Activated naive CD4-positive, alpha-beta T cell (primary cell): ENCODE results near the gene MYOF.
"Not testable (repeated sequence)": the region's sequence is repeated elsewhere in the genome, so short reads cannot be mapped to it uniquely, and the experiment has no call there.

Experiments
- DNase-seq, 4 experiments: peaks; one replicate each; lab custom pipeline; 2025; lab: John Stamatoyannopoulos, UW

The MYOF gene

DNA sequence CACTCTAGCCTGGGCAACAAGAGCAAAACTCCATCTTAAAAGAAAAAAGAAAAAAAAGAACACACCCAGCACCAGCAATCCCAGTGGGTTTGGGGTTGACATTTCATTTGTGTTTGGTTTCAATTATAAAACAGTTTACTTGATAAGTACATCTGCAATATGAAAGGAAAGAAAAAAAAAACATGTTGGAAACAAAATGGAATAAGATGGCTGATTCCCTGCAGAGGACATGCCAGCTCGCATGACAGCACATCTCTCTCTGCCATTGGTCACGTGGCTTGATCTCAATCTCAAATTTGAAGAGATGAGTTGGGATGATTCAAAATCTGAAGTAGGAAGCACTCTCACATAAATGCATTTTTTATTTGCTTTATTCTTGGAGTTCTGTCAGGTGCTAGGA lies 28.0 kb downstream of the MYOF start:
- no peak for DNase-seq

DNA sequence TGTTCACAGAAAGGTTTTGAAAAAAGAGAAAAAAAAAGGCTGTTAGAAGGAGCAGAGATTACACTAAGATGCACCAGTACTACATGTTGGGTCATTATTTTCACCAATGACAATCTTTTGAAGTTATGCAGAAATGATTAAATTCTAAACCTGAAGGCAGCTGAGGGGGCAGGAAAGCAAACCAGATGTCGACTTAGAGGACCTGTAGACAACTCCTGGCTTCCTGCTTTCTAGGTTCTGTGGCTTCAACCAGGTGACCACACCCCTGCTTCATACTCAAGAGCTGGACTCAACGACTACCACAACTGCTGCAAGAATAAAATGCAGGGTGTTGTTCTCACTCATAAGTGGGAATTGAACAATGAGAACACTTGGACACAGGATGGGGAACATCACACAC lies 30.0 kb downstream of the MYOF start:
- no peak for DNase-seq

DNA sequence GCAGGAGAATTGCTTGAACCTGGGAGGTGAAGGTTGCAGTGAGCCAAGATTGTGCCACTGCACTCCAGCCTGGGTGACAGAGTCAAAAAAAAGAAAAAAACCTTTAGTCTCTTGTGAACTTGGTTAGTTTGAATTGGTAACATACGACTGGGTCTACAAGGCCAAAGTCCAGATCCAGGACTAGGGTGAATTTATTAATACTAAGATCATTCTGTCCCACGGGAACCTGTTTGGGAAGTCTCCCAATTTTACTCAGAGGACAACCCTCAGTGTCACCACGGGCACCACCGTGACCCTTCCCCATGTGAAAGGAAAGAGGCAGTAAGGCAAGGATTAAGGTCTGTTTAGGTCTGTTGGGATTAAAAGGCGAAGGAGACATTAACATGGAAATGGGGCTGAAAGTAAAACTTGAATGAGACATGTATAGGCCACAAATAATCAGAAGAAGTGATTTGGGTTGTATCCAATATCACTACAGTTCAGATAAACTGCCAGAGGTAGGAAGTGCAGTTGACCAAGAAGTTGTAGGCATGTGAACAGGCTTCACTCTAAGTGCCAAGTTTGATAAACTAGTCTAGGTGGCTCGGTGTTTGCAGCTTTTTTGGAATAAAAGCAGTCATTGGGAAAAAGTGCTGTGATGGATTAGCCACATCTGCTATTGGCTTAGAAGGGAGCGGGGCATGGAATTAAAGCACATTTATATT lies 30.7 kb downstream of the MYOF start:
- no peak for DNase-seq

DNA sequence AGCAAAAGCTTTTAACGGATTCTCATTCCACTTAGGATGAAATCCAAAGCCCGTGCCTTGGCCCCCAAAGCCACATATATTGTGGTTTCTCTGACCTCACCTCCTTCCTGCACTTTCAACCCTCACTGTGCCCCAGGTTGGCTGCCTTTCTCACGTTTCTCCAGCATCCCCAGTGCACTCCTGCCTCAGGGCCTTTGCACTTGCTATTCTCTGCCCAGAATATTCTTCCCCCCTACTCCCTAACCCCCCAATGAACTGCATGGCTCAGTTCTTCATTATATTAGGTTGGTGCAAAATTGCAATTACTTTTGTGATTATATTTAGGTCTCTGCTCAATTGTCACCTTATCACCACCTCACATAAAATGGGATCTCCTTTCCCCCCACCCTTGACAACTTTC lies 34.2 kb downstream of the MYOF start:
- DNase-seq = no peak

DNA sequence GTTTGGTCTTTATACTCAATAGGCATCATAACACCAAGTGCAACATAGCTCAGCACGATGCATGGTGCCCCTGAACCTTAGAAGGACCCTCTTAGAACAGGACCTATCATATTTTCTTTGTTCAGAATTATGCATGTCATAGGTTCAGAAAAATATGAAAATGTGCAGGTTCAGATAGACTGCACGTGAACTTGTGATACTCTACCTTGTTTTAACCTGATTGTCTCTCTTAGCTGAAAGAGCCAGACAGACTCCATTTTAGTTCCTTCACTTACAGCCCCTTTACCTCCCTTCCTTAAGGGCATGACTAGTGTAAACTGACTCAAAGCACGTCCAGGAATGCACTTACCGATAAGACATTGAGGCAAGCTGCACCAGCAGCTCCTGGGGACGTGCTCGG lies 35.1 kb downstream of the MYOF start:
- no peak for DNase-seq

DNA sequence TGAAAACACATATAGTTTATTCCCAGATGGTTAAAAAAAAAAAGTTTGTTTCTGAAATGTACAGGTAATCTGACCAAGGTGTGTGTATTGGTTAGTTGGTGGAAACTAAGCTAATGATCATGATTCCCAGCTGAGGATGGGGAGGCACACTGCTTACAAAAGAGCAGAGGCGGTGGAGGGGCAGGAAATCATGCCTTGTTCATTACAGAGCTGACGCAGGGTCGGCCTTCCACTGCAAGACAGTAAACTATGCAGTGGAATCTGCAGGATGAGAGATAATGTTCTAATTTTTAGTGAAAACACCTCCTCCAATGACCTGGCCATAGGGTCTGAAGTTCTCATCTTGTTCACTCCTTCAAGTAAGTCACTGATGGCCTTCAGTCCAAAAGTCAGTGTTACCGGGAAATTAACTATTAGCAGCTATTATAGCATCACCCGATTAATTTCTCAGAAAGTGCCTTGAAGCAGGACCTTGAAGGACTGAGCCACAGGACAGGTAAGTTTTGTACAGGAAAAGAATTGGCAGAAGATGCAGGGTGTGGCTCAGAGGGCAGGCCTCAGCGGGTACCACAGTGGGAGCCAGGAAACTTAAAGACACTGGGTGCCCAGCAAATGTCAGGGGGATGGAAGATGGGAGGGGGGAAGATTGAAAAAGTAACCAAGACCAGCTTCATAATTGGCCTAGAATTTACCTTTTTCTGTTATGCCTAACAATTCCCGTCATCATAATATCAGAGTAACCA lies 36.0 kb downstream of the MYOF start:
- DNase-seq = no peak

DNA sequence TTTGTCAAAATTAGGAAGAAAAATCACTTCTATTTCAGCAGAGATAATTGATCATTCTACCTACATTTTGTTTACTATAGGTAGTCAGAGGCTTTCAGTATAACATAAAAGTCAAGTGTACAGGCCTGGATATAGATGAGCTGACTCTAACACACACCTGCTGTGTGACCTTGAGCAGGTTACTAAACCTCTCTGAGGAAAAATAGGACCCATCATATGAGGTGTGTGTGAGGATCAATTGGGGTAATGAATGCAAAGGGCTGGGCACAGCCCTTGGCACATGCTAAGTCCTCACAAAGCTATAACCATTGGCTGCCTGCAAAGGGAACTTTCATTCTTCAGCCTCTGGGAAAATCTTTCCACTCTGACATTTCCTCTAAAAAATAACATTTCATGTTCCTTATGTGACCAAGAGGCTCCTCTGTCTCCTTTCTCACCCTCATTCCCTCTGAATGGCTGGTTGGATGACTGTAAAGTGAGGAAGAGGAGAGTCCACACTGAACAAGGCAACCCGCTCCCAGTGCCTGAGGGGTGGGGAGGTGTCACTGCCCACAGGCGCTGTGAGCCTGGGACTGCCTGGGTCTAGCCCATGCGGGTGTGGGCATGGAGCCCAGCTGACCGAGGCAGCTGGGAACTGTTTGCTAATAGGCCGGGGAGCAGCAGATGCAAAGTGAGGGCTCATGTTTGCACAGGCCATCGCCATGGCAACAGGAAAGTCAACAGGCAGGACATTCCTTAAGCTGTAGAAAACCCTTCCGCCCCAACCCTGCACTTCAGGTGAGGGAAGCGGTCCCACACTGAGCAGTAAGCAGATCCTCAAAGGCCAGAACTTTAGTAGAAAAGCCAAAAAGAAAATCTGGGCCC lies 36.8 kb downstream of the MYOF start:
- DNase-seq = no peak

DNA sequence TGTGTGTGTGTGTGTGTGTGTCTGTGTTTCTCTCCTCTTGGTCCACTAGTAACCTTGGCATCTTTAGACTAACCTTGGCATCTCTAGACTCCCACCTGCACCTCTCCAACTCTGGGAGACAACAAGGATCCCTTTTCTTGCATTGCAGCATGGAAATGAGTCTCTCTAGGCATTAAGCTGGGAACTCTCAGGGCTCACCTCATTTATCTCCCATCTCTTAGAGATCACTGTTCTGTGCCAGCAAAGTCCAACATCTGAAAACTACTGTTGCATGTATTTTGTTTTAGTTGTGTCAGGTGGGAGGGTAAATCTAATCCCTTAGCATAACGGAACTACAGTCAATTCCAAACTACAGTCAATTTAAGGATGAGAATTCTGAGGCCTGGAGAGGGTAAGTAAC lies 38.7 kb downstream of the MYOF start:
- DNase-seq = no peak

DNA sequence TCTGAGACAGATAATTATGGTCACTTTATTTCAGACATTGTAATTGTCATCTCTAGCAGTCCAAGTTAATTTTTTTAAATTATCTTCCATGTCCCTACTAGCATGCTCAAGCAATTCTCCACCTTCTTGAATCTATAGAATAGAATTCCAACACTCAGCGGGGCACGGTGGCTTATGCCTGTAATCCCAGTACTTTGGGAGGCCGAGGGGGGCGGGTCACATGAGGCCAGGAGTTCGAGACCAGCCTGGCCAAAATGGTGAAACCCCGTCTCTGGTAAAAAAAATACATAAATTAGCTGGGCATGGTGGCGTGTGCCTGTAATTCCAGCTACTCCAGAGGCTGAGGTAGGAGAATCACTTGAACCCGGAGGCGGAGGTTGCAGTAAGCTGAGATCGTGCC lies 39.4 kb downstream of the MYOF start:
- DNase-seq = not testable (repeated sequence)

DNA sequence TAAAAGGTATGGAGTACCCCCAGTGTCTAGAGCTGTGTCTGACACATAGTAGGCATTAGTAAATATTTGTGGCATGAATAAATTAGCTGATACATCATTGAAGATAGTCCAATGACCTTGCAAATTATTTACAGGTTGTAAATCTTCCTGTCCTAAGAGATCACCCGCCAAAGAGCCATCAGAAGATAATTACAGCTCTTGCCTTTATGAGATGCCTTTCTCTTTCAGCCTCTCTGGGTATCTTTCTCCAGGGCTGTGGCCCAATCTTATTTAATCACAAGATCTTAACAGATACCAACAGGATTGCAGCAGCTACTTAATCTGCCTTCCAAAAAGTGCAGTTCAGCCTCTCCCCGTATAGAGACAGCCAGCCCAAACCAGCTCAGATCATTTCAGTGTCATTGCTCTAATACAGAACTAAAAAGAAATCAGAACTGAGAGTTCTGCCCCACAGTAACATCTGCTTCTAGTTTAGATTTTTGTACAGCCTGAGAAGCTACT lies 41.5 kb downstream of the MYOF start:
- DNase-seq = no peak

DNA sequence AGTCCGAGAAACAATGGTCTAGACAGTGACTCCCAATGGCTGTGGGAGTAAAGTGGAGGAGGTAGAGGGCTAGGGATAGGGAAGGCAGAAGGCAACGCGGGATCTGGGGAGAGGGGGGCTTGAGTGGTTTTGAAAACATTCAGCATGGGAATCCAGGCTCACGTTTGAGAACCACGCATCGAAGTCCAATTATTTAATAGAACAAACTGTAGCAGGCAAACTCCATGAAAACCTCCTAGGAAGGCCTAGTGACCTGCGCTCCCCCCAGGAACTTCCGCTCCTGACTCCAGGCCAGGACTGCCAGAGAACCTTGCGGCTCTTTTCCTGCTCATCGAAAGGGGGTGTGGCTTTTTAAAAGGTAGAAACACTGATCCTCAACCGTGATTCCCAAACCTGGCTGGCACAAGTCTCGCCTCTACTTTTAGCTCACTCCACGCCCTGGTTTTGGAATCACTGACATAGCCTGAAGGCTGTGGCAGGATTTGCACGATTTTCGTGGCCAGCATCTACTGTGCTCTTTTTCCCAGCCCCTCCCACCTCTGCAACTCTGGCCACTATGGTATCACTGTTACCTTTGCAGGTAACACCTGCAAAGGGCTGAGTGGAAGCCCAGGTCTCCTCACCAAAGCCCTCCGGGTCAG lies 43.4 kb downstream of the MYOF start:
- no peak for DNase-seq

DNA sequence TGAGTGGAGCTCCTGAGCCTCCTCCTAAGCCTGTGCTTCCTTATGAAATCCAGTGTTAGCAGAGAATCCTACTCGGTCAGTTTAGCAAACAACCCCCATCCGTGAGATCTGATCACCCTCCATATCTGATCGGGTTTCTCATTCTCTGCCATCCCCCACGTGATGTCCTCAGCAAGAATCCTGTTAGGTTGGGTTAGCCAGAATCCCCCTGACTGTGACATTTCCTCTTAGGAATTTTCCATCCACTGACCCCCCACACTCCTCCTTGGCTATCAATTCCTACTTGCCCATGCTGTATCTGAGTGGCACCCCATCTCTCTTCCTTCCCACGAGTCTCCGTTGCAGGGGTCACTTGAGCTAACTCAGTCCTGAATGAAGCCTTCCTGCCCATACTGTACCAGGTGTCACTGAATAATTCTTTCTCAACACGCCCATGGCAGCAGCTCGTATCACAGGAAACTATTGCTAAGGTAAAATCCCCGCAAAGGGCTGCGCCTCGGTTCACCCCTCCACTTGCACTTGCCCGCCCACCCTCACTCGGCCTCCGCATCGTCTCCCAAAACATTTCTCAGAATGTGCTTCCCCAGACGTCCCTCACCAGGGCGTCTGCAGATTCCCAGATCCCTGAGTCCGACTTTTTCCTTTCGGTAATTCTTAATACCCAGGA lies 44.1 kb downstream of the MYOF start:
- no peak for DNase-seq

DNA sequence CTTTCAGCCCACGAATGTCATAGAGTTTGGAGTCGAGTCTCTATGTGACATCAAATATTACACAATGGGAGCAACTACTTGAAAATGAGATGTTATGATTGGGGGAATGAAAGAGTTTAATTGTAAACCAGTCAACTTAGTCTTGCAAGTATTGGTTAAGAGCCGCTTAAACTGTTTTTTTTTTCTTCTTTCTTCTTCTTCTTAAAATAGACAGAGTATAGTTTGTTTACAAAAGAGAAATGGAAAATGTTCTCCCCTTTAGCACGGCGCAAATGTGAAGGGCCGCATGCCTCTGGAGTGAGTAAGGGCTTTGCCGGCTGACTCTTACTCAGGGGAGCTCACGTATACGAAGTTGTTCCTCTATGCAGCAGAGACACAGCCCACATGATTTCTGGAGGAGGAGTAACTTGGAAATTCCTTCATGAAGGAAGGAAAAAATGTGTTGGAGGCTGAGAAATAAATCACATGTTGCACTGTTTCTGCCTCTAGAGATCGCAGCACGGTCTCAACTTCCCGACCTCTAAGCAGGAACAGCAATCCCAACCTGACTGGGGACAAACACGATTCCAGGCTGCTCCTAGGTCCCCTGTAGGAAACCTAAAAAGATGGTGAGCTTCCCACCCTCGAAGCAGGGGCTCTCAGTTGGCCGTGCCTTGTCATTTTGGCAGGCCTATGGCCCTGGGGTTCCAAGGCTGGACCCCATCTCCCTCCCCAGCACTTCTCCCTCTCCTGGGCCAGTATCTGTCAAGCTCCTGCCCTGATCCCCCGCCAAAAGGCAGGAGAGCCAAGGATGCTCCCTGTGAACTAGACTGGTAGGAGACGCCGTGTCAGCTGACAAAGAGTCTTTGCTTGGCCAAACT lies 44.8 kb downstream of the MYOF start:
- DNase-seq = no peak

DNA sequence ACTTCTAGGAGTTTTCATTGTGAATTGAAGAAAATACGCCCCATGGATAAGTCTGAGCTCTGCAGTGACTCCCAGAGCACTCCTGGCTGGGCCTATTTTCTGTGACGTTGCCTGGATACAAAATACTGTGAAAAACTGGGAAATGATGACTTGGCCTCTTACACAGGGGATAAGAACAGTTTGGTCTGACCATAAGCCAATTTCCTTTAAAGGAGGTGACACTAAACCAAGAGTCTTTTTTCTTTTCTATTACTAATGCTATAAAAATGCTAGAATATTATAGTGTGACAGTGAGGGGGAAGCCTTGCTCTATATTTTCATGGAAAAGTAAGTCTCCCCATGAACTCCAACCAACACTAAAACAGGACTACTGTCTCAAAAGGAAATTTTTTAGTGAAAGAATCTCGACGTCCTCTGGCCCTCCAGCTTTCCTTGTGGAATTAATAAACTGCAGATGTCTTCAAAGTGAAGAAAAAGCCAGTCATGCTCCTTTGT lies 45.5 kb downstream of the MYOF start:
- DNase-seq = no peak

DNA sequence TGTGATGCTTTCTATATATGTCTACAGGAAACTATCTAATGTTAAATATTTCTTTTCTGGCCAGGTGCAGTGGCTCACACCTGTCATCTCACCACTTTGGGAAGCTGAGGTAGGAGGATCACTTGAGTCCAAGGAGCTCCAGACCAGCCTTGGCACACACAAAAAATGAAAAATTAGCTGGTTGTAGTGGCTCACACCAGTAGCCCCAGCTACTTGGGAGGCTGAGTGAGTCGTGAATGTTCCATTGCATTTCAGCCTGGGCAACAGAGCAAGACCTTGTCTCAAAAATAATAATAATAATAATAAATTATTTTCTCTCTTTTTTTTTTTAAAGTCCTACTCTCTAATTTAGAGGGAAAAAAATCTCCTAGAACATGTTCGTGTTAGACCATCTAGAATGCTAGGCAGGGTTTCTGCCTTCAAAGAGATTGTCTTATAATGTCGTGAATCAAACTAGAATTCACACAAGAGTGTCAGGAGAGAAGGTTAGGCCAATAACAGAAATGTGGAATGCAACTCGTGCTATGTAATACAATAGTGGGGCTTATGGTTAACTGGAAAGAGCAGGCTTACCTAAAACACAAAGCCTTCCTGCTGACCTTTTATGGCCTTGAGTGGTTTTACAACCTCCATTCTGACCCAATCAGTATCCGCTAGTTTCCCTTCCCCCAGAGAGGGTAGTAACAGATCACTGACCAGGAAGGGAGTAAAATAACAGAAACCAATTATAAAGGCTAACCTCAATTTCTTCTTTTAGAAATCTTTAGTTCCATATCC lies 46.3 kb downstream of the MYOF start:
- no peak for DNase-seq

DNA sequence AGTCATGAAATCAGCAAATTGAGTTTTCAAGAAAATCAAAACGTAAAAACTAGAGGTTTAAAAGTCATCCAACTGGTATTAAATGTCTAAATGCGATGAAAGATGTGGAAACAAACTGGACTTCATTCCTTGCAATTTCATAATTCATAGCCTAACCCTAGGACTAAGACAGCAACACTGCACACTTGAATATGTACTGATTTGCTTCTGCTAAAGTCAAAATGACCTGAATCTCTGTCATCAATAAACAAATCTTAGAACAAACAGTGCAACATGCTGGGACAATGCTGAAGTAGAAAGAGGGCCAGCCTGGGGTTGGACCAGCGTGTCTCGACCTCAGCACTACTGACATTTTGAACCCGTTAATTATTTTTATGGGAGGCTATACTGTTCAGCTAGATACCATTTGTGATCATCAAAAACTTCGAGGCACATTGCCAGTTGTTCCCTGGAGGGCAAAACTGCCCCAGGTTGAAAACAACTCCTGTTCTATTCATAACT lies 47.1 kb downstream of the MYOF start:
- no peak for DNase-seq

DNA sequence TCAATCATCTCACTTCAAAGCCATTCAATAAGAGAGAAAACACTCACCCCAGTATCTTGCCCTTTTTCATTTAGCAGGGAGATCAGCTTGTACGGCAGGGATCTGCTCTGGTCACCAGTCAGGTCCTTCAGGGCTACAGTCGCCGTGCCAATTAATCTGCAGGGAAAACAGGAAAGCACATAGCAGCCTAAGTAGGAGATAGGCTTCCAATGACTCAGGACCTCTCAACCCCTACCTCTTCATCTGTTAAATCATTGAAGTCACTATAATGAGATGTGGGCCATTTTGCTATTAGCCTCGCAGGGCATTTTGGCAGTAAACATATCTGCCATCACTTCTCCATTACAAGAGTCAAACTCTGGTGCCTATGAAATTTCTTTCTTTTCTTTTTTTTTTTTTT lies 50.8 kb downstream of the MYOF start:
- no peak for DNase-seq

DNA sequence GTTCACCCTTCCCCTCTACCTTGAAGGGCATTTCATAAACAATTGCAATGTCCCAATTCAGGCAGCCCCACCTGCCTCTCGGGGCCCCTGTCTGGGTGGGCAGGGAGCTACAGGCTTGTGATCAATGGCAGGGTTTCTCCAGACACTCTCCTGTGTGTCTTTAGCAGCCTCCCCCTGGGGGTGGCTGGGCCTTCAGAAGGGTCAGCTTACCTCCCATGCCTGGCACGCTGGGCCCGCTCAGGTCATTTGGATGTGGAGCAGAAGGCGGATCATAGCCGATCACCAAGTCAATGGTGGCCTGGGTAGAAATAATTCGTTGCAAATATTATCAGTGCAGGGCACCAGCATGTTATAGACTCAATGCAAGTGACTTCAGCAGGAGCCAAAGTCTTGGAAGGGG lies 56.3 kb downstream of the MYOF start:
- no peak for DNase-seq

DNA sequence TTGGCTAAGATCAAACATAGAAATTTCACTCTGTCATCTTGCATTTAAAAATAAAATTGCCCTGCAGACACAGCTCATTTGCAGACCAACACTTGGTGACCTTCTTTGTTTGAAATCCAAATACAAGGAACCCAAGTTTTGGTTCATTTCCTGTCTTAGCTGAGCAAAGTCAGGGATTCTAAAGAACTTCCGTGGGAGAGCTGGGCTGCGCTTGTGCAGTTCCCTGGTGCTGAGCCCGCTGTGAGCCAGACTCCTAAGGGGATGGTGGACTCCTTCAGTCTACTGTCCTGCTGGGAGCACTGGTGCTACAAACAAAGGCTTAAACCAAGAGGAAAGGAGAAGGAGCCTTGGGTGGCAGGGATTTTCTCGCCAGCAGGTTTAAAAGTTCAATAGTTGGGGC lies 60.0 kb downstream of the MYOF start:
- no peak for DNase-seq
